Erythroblast (primary cell): ENCODE data around the gene TCERG1L.

Experiments
- GATA1 ChIP-seq: IDR thresholded peaks from 2 replicates; pipeline ENCODE4 v1.6.1; 2011; ENCODE audit warnings: low read depth, mild to moderate bottlenecking, control low read depth, low read length, moderate library complexity
- POLR2A ChIP-seq: IDR thresholded peaks from 2 replicates; pipeline ENCODE4 v1.6.1; 2011; ENCODE audit warnings: mild to moderate bottlenecking, low read length

DNA sequence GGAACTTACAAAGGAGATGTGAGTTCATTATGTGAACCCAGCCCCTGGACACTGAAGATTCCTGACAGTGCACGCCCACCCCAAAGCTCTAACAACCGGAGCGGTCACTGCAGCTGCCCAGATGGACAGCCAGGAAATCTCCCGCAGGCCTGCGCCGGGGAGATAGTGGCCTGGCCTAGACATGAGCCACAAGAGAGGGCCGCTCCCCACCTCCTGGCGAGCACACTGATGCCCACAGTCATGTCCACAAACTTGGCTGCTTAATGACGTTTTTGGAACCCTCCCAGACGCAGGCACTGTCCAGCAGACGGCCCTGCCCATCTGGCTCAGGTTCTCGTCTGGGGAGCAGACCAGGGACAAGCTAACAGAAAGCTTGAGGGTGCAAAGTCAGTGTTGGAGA lies 34.2 kb downstream of the TCERG1L start:
- TF ChIP-seq POLR2A (no peak), GATA1 (no peak)
